SK-N-SH (cell line): ENCODE results near the gene CLEC20A.

Experiments used
- GATA2 ChIP-seq: sonication (generic); formaldehyde crosslinking; IDR thresholded peaks from 2 replicates; pipeline ENCODE4 v1.5.0; 2020; ENCODE audit warnings: mild to moderate bottlenecking, missing genetic modification reagents
- TF ChIP-seq, protein P1 (sequence below): fragments of 200-600 bp; sonication (generic); IDR thresholded peaks from 2 replicates; pipeline ENCODE4 v1.6.1; 2017; ENCODE audit warnings: antibody characterized with exemption, mild to moderate bottlenecking, moderate library complexity

DNA sequence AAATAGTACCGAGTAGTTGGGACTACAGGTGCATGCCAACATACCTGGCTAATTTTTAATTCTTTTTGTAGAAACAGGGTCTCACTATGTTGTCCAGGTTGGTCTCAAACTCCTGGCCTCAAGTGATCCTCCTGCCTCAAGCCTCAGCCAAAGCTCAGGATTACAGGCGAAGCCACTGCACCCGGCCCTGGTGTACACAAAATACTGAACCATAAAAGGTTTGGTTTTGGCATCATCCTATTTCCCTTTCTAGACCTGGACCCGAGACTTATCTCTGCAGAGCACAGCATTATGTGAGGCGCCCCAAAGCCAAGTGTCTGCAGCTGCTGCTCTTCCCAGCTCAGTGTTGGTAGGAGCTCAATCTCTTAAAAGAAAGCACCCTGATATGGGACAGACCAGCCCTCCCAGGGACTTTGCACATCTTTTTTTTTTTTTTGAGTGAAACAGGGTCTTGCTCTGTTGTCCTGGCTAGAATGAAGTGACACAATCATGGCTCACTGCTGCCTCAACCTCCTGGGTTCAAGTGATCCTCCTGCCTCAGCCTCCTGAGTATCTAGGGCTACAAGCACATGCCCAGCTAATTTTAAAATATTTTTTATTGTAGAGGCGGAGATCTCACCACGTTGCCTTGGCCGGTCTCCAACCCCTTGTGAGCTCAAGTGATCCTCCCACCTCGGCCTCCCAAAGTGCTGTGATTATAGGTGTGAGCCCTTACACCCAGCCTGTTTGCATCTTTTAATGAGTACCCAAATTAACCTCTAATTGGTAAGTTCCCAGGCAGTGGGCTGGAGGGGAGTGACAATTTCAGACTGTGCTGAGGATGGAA lies 36.6 kb upstream of the CLEC20A start:
- no peak for TF ChIP-seq GATA2
- TF ChIP-seq, protein P1, sequence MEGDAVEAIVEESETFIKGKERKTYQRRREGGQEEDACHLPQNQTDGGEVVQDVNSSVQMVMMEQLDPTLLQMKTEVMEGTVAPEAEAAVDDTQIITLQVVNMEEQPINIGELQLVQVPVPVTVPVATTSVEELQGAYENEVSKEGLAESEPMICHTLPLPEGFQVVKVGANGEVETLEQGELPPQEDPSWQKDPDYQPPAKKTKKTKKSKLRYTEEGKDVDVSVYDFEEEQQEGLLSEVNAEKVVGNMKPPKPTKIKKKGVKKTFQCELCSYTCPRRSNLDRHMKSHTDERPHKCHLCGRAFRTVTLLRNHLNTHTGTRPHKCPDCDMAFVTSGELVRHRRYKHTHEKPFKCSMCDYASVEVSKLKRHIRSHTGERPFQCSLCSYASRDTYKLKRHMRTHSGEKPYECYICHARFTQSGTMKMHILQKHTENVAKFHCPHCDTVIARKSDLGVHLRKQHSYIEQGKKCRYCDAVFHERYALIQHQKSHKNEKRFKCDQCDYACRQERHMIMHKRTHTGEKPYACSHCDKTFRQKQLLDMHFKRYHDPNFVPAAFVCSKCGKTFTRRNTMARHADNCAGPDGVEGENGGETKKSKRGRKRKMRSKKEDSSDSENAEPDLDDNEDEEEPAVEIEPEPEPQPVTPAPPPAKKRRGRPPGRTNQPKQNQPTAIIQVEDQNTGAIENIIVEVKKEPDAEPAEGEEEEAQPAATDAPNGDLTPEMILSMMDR = no peak
